ENCODE data around the gene TNFRSF11A.

TNFRSF11A gene

DNA sequence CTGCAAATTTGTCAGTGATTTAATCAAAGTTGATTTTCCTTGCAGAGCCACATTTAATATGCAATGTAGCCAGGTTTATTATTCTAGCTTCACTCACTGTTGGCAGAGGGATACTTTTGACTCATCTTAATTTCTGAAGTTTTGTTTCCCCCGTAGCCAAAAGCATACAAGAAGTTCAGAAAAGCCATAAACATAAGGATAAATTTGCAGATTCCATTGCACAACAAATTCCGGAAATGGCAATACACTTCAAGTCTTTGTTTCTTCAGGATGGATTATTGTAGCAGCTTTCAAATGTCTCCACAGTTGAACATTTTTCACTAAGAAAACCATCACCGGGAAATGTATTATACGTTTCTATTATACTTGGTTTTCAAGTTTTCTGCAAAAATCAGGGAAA lies 109.7 kb downstream of the TNFRSF11A start:
- TF ChIP-seq TAF1 (IDR thresholded peaks at IDR 0.05; ENCODE audit: borderline replicate concordance, low read depth, low read length) (no peak), POLR2A (IDR thresholded peaks at IDR 0.05; ENCODE audit: low read depth, low read length) (no peak), POLR2AphosphoS5 (IDR thresholded peaks at IDR 0.05; ENCODE audit: low read depth, low read length) (no peak)
- FAIRE-seq (no peak), DNase-seq (ENCODE audit: insufficient read length) (no peak)

DNA sequence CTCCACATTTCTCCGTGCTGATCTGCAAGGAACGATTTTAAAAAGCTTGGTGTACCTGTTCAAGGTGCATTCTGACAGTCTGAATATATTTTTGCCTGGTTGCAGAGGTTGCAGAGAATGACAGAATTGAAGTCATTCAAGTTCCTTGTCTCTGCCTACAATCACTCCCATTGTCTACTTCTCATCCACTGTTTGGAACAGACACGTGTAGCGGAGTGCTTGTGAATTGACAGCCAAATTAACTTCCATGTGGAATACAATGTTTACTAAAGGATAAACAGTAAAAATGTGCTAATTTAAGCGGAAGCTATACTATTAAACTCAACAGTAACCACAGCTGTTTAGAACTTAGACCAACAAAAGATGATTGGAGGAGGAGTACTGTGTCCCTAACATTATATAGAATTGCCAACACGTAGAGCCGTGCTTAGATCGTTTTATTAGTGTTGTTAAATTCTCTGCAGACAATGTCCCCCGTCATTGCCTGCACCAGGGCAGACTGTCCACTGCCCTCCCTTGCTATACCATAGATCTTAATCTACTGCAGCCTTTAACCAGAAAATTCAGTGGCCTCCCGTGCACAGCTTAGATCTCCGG lies 110.4 kb downstream of the TNFRSF11A start:
- FAIRE-seq, result no peak
- TF ChIP-seq TAF1 (IDR thresholded peaks at IDR 0.05; ENCODE audit: borderline replicate concordance, low read depth, low read length), result no peak
- no peak for TF ChIP-seq POLR2AphosphoS5 (IDR thresholded peaks at IDR 0.05; ENCODE audit: low read depth, low read length)
- no peak for TF ChIP-seq POLR2A (IDR thresholded peaks at IDR 0.05; ENCODE audit: low read depth, low read length)
- no peak for DNase-seq (ENCODE audit: insufficient read length)

DNA sequence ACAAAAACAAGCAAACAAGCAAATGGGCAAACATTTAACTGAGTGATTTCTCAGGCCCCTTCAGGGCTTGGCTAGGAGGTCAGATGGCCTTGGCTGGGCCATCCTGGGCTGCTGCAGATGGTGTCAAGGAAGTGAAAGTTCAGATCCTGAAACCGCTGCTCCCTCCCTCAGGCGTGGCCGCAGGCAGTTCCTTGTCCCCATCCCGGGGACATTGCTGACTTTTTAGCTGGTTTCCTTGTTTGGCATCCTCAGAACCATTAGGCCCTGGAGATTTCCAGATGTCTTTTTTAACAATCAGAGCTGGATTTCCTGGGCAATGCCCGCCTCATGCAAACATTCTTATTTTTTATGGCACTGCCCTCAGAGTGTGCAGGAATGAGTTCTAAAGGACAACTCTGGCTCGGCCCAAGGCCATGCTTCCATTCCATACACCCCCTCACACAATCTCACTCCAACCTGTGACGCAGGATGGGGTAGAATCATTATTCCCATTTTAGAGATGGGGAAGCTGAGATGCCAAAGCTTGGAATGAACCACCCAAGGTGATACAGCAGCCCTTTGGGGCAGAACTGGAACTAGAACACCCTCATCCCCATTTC lies 111.6 kb downstream of the TNFRSF11A start:
- FAIRE-seq (no peak), DNase-seq (ENCODE audit: insufficient read length) (no peak)
- TF ChIP-seq POLR2A (IDR thresholded peaks at IDR 0.05; ENCODE audit: low read depth, low read length) (no peak), TAF1 (IDR thresholded peaks at IDR 0.05; ENCODE audit: borderline replicate concordance, low read depth, low read length) (no peak), POLR2AphosphoS5 (IDR thresholded peaks at IDR 0.05; ENCODE audit: low read depth, low read length) (no peak)

DNA sequence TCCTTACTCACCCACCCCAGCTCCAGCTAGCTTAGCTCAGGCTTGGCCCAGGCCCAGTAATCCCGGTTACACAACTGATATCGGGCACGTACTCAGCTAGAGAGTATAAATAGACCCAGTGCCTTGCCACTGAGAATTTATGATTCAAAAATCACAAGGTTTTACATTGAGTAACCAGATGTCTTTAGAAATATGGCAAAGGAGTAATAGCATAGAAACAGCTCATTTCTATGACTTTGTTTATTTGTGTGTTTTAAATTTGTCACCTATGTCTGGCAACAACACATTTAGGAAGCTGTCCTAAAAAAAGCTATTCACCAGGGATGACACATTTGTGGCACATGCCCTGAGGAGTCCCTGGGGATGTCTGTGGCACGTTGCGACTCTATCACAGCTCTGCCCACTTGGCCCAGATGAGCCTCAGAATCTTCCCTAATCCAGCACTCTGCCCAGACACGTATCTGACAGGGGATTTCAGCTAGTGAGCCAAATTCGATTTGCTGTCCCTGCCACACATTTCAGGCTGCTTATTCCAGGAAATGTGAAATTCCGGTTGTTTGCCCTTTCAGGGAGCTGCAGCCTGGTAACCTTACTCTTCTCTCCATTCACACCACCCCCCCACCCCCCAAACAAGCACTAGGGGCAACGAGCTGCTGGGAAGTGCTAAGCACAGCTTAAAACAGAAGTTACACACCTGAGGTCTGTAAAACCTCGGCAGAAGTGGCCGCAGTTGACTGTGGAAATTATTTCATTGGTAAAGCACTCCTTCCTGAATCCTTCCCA lies 112.3 kb downstream of the TNFRSF11A start:
- TF ChIP-seq POLR2AphosphoS5 (IDR thresholded peaks at IDR 0.05; ENCODE audit: low read depth, low read length) (no peak), TAF1 (IDR thresholded peaks at IDR 0.05; ENCODE audit: borderline replicate concordance, low read depth, low read length) (no peak), POLR2A (IDR thresholded peaks at IDR 0.05; ENCODE audit: low read depth, low read length) (no peak)
- FAIRE-seq, result peak; percentile 24
- no peak for DNase-seq (ENCODE audit: insufficient read length)

DNA sequence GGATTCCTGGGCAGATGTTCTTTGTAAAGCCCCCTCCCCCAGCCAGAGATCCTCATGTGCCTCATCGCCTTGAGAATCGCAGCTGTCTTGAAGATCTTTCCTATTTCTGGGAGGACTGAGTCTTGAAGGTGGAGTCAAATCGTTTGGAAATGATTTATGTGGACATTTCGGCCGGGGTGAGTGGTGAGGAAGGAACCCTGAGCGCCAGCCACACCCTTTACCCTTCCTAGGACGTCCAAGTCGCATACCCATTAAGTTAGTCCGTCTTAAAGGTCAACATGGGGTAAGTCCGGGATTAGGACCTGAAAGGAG lies 112.9 kb downstream of the TNFRSF11A start:
- no peak for DNase-seq (ENCODE audit: insufficient read length)
- no peak for FAIRE-seq
- TF ChIP-seq POLR2AphosphoS5 (IDR thresholded peaks at IDR 0.05; ENCODE audit: low read depth, low read length), result no peak
- TF ChIP-seq POLR2A (IDR thresholded peaks at IDR 0.05; ENCODE audit: low read depth, low read length), result no peak
- TF ChIP-seq TAF1 (IDR thresholded peaks at IDR 0.05; ENCODE audit: borderline replicate concordance, low read depth, low read length), result no peak

DNA sequence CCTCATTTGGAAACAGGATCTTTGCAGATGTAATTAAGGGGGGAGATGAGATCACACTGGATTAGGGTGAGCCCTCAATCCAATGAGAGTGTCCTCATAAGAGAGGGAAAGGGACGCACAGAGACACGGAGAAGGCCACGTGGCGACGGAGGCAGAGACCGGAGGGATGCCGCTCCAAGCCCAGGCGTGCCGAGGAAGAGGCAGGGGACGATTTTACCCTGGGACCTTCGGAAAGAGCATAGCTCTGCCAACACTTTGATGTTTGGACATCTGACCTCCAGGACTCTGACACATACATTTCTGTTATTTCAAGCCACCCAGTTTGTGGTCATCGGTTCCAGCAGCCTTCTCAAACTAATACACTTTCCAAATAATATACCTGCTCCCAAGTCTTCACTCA lies 113.3 kb downstream of the TNFRSF11A start:
- no peak for TF ChIP-seq TAF1 (IDR thresholded peaks at IDR 0.05; ENCODE audit: borderline replicate concordance, low read depth, low read length)
- TF ChIP-seq POLR2A (IDR thresholded peaks at IDR 0.05; ENCODE audit: low read depth, low read length), result no peak
- TF ChIP-seq POLR2AphosphoS5 (IDR thresholded peaks at IDR 0.05; ENCODE audit: low read depth, low read length), result no peak
- no peak for FAIRE-seq
- DNase-seq (ENCODE audit: insufficient read length), result no peak

DNA sequence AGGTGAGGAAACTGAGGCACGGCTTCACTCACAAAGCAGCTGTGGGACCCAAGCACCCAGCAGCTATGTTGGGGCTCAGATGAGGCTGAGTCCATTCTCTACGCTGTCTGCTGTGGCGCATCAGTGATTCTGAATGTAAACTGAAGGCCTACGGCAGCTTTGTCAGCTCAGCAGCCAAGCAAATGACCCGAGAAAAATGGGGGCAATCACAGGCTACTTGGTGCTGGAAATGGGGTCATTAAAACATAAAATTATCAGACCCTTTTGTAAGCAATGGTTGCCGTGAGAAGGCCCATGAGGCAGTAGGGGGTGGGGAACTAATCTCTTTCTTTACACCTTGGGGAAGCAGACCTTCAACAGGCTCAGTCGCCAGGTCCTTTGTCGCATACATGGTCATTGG lies 113.8 kb downstream of the TNFRSF11A start:
- TF ChIP-seq TAF1 (IDR thresholded peaks at IDR 0.05; ENCODE audit: borderline replicate concordance, low read depth, low read length) (no peak), POLR2A (IDR thresholded peaks at IDR 0.05; ENCODE audit: low read depth, low read length) (no peak), POLR2AphosphoS5 (IDR thresholded peaks at IDR 0.05; ENCODE audit: low read depth, low read length) (no peak)
- FAIRE-seq (no peak), DNase-seq (ENCODE audit: insufficient read length) (no peak)

All from GM12892 (cell line).